ENCODE results near the gene ACOX1.

The ACOX1 gene

GRCh38 chr17:75931062-75931461 lies 47.9 kb downstream of the ACOX1 start:
- DNase-seq: no peak

- no peak for DNase-seq
Observed at GRCh38 chr17:75927286-75927922, 51.6 kb downstream of the ACOX1 start.

- DNase-seq: no peak
Observed at GRCh38 chr17:75926456-75926855, 52.5 kb downstream of the ACOX1 start.

- no peak for DNase-seq
Observed at GRCh38 chr17:75925912-75926311, 53.1 kb downstream of the ACOX1 start.

- DNase-seq: no peak
Observed at GRCh38 chr17:75925103-75925502, 53.9 kb downstream of the ACOX1 start.

GRCh38 chr17:75922963-75923874 lies 55.7 kb downstream of the ACOX1 start:
- no peak for DNase-seq

GRCh38 chr17:75922173-75922961 lies 56.6 kb downstream of the ACOX1 start:
- DNase-seq: no peak

GRCh38 chr17:75921596-75921995 lies 57.4 kb downstream of the ACOX1 start:
- no peak for DNase-seq

GRCh38 chr17:75920045-75920560 lies 58.9 kb downstream of the ACOX1 start:
- DNase-seq: no peak

GRCh38 chr17:75919611-75920010 lies 59.4 kb downstream of the ACOX1 start:
- DNase-seq: no peak

GRCh38 chr17:75917917-75918445 lies 61.0 kb downstream of the ACOX1 start:
- DNase-seq: no peak

- no peak for DNase-seq
Observed at GRCh38 chr17:75917141-75917916, 61.6 kb downstream of the ACOX1 start.

GRCh38 chr17:75915268-75915667 lies 63.7 kb downstream of the ACOX1 start:
- DNase-seq: no peak

GRCh38 chr17:75914643-75915267 lies 64.2 kb downstream of the ACOX1 start:
- DNase-seq: no peak

GRCh38 chr17:75913537-75914210 lies 65.3 kb downstream of the ACOX1 start:
- DNase-seq: no peak

- no peak for DNase-seq
Observed at GRCh38 chr17:75910699-75911098, 68.3 kb downstream of the ACOX1 start.

- peak; percentile 37 for DNase-seq
Observed at GRCh38 chr17:75909812-75910274, 69.1 kb downstream of the ACOX1 start.

GRCh38 chr17:75909051-75909811 lies 69.7 kb downstream of the ACOX1 start:
- DNase-seq: no peak

GRCh38 chr17:75908201-75908600 lies 70.8 kb downstream of the ACOX1 start:
- no peak for DNase-seq

All from kidney glomerular epithelial cell (primary cell).